Measurements from ENCODE around the gene MTCL3.

The MTCL3 gene

GRCh38 chr6:127518710-127519468, at the start of gene MTCL3:
MTCL3 (minus strand) TSS chr6:127519335.
- peak; percentile 44 for DNase-seq

GRCh38 chr6:127567476-127567875, 48.3 kb upstream of the MTCL3 start:
- DNase-seq, result no peak

- peak; percentile 53 for DNase-seq
These were observed 47.5 kb upstream of the MTCL3 start for GRCh38 chr6:127566651-127567050.

GRCh38 chr6:127566119-127566518, 47.0 kb upstream of the MTCL3 start:
- no peak for DNase-seq

- DNase-seq, result no peak
These were observed 45.6 kb upstream of the MTCL3 start for GRCh38 chr6:127564761-127565160.

GRCh38 chr6:127561660-127562059, 42.5 kb upstream of the MTCL3 start:
- no peak for DNase-seq

- peak; percentile 53 for DNase-seq
These were observed 35.4 kb upstream of the MTCL3 start for GRCh38 chr6:127554435-127555006.

- DNase-seq, result peak; percentile 85
These were observed 31.3 kb upstream of the MTCL3 start for GRCh38 chr6:127550403-127550802.

GRCh38 chr6:127547904-127548649, 28.9 kb upstream of the MTCL3 start:
- no peak for DNase-seq

GRCh38 chr6:127547215-127547614, 28.1 kb upstream of the MTCL3 start:
- no peak for DNase-seq

GRCh38 chr6:127539272-127539671, 20.1 kb upstream of the MTCL3 start:
- DNase-seq, result no peak

- no peak for DNase-seq
These were observed 19.7 kb upstream of the MTCL3 start for GRCh38 chr6:127538750-127539264.

GRCh38 chr6:127533736-127534135, 14.6 kb upstream of the MTCL3 start:
- DNase-seq, result no peak

GRCh38 chr6:127533011-127533410, 13.9 kb upstream of the MTCL3 start:
- no peak for DNase-seq

GRCh38 chr6:127522714-127523113, 3.6 kb upstream of the MTCL3 start:
- no peak for DNase-seq

- peak; percentile 33 for DNase-seq
These were observed 931 bp upstream of the MTCL3 start for GRCh38 chr6:127520066-127520465.

GRCh38 chr6:127519469-127519785, 292 bp upstream of the MTCL3 start:
- no peak for DNase-seq

- DNase-seq, result no peak
These were observed 885 bp downstream of the MTCL3 start for GRCh38 chr6:127518191-127518709.

GRCh38 chr6:127517693-127518092, 1.4 kb downstream of the MTCL3 start:
- no peak for DNase-seq

- DNase-seq, result peak; percentile 64
These were observed 2.4 kb downstream of the MTCL3 start for GRCh38 chr6:127516662-127517273.

GRCh38 chr6:127515794-127516661, 3.1 kb downstream of the MTCL3 start:
- peak; percentile 67 for DNase-seq

- DNase-seq, result no peak
These were observed 3.8 kb downstream of the MTCL3 start for GRCh38 chr6:127515234-127515793.
